ENCODE results near the gene ECEL1.
"Not testable (repeated sequence)": the region's sequence is repeated elsewhere in the genome, so short reads cannot be mapped to it uniquely, and the experiment has no call there.

The ECEL1 gene

DNA sequence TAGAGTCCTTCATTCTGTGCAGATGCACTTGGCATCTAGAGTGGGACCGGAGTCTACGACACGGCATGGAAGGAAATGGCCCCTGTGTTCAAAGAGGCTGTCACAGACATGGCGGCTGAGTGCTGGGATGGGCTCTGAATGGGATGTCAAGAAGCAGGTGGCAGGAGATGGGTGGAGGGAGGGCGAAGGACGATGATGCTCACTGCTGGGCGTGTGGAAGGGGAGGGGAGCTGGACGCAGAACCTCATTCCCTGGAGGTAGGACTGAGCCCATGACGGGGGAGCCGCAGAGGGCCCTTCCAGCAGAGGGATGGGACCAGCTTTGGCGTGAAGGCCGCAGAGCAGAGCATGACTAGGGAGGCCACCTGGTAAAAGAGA lies 50.5 kb downstream of the ECEL1 start:
- Mint-ChIP-seq H3K4me1 (peaks cover 3% of the 10 kb centered on the region), H3K27me3 (no peaks in the 10 kb centered on the region), H3K36me3 (no peaks in the 10 kb centered on the region), H3K4me3 (no peak overlapping the region), H3K9me3 (no peaks in the 10 kb centered on the region), H3K27ac (no peak overlapping the region)

DNA sequence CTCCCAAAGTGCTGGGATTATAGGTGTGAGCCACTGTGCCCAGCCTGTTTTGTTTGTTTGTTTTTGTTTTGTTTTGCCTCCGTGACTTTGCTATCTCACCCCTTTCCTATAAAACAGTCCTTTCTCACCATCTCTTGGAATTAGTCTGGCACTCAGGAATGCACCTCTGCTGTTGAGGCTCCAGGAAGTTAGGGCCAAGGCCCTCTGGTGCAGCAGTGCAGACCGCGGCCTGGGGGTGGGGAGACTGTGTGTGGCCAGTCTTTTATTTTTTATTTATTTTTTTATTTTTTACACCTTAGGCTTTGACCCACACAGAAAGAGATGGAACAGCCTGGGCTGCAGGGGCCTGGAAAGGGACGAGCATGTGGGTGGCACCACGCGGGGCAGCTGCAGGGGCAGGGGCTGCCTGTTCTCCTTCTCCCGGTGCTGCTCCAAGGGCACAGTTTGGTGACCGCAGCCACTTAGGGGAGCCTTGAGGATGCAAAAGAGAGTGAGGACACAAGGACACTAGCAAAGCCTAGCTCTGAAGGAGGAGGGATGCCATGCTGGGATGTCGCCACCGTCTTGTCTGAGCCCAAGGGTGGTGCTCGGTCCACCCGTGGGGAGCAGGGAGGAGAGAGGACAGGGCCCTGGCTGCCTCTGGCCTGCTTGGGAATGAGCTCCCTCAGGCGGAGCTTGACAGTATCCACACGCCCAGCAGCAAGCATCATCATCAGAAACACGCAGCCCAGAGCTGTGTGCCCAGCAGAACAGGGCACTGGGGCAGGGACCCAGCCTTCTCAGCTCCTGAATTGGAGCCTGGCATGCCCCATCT lies 51.0 kb downstream of the ECEL1 start:
- H3K4me3 Mint-ChIP-seq = no peak overlapping the region
- H3K27ac Mint-ChIP-seq = no peak overlapping the region
- no peaks in the 10 kb centered on the region for H3K9me3 Mint-ChIP-seq
- no peaks in the 10 kb centered on the region for H3K36me3 Mint-ChIP-seq
- no peaks in the 10 kb centered on the region for H3K27me3 Mint-ChIP-seq
- peaks cover 3% of the 10 kb centered on the region for H3K4me1 Mint-ChIP-seq

DNA sequence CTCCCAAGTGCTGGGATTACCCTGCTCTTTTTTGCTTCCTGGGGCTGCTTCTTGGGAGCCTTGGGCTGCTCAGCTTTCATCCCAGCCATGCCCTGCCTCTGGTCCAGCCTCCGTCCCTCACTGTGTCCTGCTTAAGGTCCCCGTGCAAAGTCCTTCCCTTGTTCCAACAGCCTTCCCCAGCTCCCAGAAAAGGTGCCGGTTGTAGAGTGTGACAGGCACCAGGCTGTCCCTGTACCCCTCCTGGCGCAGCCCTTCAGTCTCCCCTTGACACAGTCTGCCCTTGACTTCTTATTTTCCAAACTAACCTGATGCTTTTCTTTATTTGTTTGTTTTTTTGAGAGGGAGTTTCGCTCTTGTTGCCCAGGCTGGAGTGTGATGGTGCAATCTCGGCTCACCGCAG lies 51.8 kb downstream of the ECEL1 start:
- no peaks in the 10 kb centered on the region for H3K36me3 Mint-ChIP-seq
- H3K27ac Mint-ChIP-seq = no peak overlapping the region
- peaks cover 3% of the 10 kb centered on the region for H3K4me1 Mint-ChIP-seq
- H3K4me3 Mint-ChIP-seq = no peak overlapping the region
- no peaks in the 10 kb centered on the region for H3K9me3 Mint-ChIP-seq
- H3K27me3 Mint-ChIP-seq = no peaks in the 10 kb centered on the region

DNA sequence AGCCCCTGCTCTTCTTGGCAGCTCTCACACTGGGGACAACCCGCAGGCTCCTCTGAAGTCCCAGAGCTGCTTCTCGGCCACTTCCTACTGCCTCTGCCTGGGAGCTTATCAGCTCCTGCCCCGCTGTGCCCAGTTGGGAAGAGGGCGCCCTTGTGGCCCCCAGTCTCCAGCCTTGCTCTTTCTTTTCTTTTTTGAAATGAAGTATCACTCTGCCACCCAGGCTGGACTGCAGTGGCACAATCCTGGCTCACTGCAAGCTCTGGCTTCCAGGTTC lies 52.3 kb downstream of the ECEL1 start:
- no peaks in the 10 kb centered on the region for H3K27me3 Mint-ChIP-seq
- H3K9me3 Mint-ChIP-seq = no peaks in the 10 kb centered on the region
- H3K36me3 Mint-ChIP-seq = no peaks in the 10 kb centered on the region
- no peak overlapping the region for H3K27ac Mint-ChIP-seq
- H3K4me1 Mint-ChIP-seq = peaks cover 3% of the 10 kb centered on the region
- no peak overlapping the region for H3K4me3 Mint-ChIP-seq

DNA sequence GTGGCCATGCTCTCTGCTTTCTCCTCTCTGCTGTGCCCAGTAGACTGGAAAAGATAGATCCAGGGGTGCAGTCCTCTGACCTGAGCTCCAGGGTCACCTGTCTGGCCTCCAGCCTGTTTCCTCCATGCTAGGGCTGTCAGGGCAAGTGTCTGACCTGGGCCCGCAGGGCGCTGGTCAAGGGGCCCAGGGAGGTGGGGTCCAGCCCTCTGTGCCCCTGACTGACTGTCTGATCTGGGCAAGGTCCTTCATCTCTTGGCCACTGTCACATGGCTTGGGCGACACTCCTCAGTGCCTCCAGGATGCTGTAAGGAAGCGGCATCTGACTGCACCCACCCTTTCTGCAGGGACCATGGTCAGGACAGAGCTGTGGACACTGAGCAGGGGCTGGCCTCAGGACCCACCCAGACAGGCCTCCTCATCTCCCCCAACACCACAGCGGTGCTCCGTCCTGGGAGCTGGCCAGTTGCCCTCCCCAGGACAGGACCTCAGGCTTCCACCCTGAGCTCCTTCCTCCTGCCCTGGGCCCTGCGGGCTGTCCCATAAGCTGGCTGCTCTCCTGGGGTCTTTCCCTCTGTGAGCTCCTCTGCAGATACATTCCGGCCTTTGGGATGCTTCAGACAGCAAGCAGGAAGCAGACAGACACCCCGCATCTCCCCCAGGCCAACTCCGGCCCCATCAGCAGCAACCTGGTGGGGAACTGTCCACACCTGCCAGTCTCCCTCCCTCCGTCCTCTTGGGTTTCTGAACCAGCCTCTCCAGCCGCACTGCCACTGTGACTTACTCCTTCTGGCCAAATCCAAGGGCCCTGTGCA lies 52.9 kb downstream of the ECEL1 start:
- no peaks in the 10 kb centered on the region for H3K27me3 Mint-ChIP-seq
- H3K36me3 Mint-ChIP-seq = no peaks in the 10 kb centered on the region
- H3K4me3 Mint-ChIP-seq = no peak overlapping the region
- H3K27ac Mint-ChIP-seq = no peak overlapping the region
- peaks cover under 1% of the 10 kb centered on the region for H3K4me1 Mint-ChIP-seq
- H3K9me3 Mint-ChIP-seq = no peaks in the 10 kb centered on the region

DNA sequence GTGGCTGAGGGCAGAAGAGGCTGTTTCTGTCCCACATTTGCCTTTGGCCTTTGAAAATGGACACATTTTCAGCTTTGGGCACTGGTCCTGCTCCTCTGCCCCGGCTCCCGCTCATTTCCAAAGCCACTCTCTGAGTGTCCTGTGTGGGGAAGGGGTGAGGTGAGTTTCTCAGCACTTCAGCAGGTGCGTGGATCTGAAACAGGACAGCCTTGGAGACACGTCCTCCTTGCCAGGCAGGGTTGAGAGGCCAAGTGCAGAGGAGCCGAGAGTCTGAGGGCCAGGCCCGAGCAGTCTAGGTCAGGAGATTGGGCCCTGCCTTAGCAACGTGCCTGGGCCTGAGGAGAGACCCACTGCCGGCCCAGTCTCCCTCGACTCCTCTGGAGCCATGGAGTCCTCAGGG lies 53.5 kb downstream of the ECEL1 start:
- Mint-ChIP-seq H3K27ac (no peak overlapping the region), H3K4me3 (no peak overlapping the region), H3K4me1 (no peaks in the 10 kb centered on the region), H3K9me3 (no peaks in the 10 kb centered on the region), H3K36me3 (no peaks in the 10 kb centered on the region), H3K27me3 (no peaks in the 10 kb centered on the region)

DNA sequence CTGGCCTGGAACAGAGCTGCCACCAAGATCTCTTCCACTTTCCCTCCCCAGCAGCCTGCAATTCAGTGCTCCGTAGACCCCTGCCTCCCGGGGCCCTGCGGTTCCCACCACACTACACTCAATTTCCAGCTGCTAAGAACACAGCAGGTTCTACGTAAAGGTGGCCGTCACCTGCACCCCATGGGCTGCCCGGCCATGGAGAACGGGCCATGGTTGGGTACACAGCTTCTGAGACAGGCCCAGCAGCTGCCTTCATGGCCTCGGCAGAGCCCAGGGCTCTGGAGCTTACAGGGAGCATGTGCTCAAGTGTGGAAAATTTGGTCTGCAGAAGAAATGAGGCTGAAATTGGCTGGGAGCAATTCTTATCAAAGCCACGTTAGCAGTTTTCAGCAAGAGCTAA lies 54.0 kb downstream of the ECEL1 start:
- H3K4me1 Mint-ChIP-seq, H3K4me3 Mint-ChIP-seq, H3K27ac Mint-ChIP-seq, H3K36me3 Mint-ChIP-seq, H3K9me3 Mint-ChIP-seq, H3K27me3 Mint-ChIP-seq: not testable (repeated sequence)

DNA sequence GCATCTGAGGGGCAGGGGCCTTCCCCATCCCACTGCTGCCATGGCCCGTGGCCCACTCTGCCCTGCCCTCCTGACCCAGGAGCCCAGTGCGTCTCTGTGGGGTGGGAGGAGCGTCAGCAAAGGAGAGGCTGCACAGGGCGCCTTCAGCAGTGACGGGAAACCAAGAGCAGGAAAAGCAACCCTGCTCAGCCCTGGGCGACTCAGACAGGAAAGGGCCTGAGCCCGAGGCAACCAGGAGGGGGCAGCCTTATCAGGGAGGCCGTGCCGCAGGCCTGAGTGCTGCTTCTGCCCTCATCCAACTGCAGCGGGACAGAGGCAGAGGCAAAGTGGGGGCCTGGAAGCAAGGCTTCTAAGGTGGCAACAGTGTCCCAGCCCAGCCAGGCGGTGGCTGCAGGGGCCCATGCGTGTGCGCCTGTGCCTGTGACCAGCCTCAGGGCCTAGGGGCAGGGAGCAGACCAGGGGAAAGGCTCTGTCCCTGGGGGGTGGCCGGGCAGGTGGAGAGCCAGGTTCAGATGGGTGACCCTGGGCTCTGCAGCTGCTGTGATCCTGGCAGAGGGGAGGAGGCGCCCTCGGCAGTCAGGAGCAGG lies 54.9 kb downstream of the ECEL1 start:
- Mint-ChIP-seq H3K36me3 (no peaks in the 10 kb centered on the region), H3K9me3 (no peaks in the 10 kb centered on the region), H3K4me3 (no peak overlapping the region), H3K27ac (no peak overlapping the region), H3K4me1 (no peaks in the 10 kb centered on the region), H3K27me3 (no peaks in the 10 kb centered on the region)

DNA sequence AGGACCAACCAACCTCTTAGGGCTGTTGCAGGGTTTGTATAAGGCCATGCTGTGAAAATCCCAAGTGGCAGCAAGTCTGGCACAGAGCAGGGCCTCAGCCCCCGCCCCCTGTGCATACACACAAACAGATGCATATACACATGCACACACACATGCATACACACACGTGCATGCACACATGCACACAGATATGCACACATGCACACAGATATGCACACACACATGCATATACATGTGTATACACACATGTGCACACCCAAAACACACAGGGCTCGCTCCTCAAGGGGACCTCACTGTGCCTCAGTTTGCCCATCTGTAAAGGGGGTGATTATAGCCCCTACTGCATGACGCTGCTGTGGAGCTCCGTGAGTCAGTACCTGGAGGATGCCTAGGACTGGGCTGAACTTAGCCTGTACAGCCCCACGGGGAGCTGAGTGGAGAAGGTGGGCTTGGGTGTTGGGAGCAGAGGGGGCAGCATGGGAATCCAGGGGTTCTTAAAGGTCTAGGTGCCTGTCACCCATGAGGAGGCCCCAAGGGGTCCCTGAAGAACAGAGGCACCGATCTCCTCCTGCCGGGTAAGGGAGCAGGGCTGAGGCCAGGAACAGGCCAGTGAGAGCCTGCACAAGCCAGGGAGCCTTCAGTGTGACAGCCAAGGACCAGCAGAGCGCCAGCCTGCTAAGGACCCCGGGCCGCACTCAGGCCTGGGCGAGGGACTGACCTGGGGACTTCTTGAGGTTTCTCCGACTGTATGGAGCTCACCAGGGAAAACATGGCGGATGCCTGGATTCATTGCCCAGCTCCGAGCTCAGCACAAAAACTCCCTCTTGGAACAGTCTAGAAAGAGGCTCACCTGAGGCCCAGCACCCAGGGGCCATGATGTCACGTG lies 55.7 kb downstream of the ECEL1 start:
- Mint-ChIP-seq H3K27ac (no peak overlapping the region), H3K4me1 (no peaks in the 10 kb centered on the region), H3K4me3 (no peak overlapping the region), H3K9me3 (no peaks in the 10 kb centered on the region), H3K36me3 (no peaks in the 10 kb centered on the region), H3K27me3 (no peaks in the 10 kb centered on the region)

Data from activated naive CD4-positive, alpha-beta T cell treated with anti-CD3 and anti-CD28 coated beads, Interleukin-2, amount 50 U/mL, for 24 hours (primary cell).